ES-I3 (cell line): Measurements from ENCODE around the gene RSAD1.

Source experiments
- H3K36me3 ChIP-seq: 2 replicates; pipeline ENCODE4 v1.6.1; 2013; ENCODE audit warnings: mild to moderate bottlenecking, low read length, control low read depth, moderate library complexity; ENCODE audit not compliant: insufficient read depth
- H3K4me1 ChIP-seq: 2 replicates; pipeline ENCODE4 v1.6.1; 2013; ENCODE audit warnings: mild to moderate bottlenecking, control low read depth, low read length; ENCODE audit not compliant: insufficient read depth
- H3K9ac ChIP-seq: 2 replicates; pipeline ENCODE4 v1.6.1; 2013; ENCODE audit warnings: low read depth, mild to moderate bottlenecking, low read length, moderate library complexity
- H3K9me3 ChIP-seq: 2 replicates; pipeline ENCODE4 v1.6.1; 2013; ENCODE audit warnings: mild to moderate bottlenecking, low read length, moderate library complexity; ENCODE audit not compliant: control insufficient read depth, insufficient read depth

The RSAD1 gene

GRCh38 chr17:50535407-50535806, 56.7 kb downstream of the RSAD1 start:
- Histone ChIP-seq H3K36me3 (no peaks in the 10 kb centered on the region), H3K9ac (no peak overlapping the region), H3K9me3 (no peaks in the 10 kb centered on the region), H3K4me1 (peaks cover 32% of the 10 kb centered on the region)
